ENCODE results near the gene THRAP3.

THRAP3 gene

DNA sequence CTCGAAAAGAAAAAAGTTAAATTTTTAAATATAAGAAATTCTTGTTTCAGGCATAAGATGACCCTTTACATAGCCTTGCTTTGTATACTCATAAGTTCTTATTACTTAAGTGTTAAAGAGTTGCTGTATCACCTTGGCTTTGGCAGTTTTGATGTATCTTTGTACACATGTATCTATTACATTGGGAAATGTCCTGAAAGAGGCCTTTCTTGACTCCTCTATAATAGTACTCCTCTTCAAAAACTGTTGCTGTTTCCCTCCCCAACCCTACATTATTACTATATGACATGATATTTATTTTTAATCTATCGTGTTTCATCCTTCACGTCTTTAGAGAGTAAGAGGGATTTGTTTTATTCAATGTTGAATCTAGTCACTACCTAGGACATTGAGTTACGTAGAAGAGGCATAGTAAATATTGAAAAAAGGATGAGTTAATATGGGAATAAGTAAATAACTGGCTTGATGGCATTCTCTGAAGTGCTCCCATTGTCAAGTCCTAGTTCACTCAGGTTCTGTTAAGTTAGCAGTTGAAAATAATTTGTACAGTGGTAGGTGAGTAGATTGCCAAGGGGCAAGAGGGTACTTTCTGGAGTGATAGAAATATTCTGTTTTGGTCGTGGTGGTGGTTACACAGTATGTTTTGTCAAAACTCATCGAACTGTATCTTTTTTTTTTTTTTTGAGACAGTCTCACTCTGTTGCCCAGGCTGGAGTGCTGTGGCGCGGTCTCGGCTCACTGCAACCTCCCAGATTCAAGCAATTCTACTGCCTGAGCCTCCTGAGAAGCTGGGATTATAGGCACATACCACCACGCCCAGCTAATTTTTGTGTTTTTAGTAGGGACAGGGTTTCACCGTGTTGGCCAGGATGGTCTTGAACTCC lies 8.2 kb downstream of the THRAP3 start:
- Histone ChIP-seq H3K27me3 (replicated peaks in 2 of 5; ENCODE audit: control insufficient read depth in 4 of 5, insufficient read depth in 5 of 5, low read length in 4 of 5) (no peaks in the 10 kb centered on the region), H3K36me3 (ENCODE audit: control insufficient read depth in 4 of 4, insufficient read depth in 4 of 4, low read length in 3 of 4) (peaks cover 3 to 40% (median 24%) of the 10 kb centered on the region in 4 experiments), H3K9me3 (ENCODE audit: control extremely low read depth in 1 of 5, control insufficient read depth in 4 of 5, insufficient read depth in 2 of 5, low read depth in 1 of 5, low read length in 4 of 5) (no peaks in the 10 kb centered on the region), H3K4me1 (ENCODE audit: control extremely low read depth in 1 of 4, control insufficient read depth in 4 of 4, insufficient read depth in 4 of 4, low read length in 3 of 4) (peaks cover 0 to 3% (median 0%) of the 10 kb centered on the region in 4 experiments), H3K4me3 (ENCODE audit: control insufficient read depth in 1 of 7, extremely low read depth in 1 of 7, insufficient read depth in 4 of 7, low read depth in 2 of 7, low read length in 6 of 7) (no peak overlapping the region), H3K27ac (ENCODE audit: insufficient read depth in 1 of 2, low read depth in 1 of 2, low read length in 2 of 2, poor library complexity in 1 of 2, severe bottlenecking in 2 of 2) (peak overlapping the region in 1 of 2 experiments; percentile 22)
- ChIA-PET POLR2A (no interaction called here), CTCF (no interaction called here)
- WGBS (ENCODE audit: insufficient coverage), result 100% methylated on average over 3 of the region's 11 CpGs
- no peak for DNase-seq

DNA sequence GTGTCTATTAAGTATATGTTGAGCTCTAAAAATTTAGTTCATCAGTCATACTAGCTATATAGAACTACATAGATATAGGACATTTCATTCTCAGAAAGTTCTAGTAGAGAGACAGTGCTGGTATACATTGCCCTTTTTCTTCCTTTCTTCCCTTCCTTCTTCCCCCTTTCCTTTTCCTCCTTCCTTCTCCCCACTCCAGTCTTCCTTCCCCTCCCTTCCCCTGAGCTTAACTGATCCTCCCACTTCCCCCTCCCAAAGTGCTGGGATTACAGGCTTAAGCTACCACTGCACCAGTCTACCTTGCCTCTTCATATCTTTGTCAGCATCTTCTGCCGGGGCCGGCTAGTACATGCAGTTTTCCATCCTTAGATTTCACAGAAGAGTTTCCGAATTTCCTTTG lies 12.1 kb downstream of the THRAP3 start:
- DNase-seq, result no peak
- Histone ChIP-seq H3K36me3 (ENCODE audit: control insufficient read depth in 4 of 4, insufficient read depth in 4 of 4, low read length in 3 of 4) (peaks cover 8 to 28% (median 21%) of the 10 kb centered on the region in 4 experiments), H3K4me3 (ENCODE audit: control insufficient read depth in 1 of 7, extremely low read depth in 1 of 7, insufficient read depth in 4 of 7, low read depth in 2 of 7, low read length in 6 of 7) (no peak overlapping the region), H3K27ac (ENCODE audit: insufficient read depth in 1 of 2, low read depth in 1 of 2, low read length in 2 of 2, poor library complexity in 1 of 2, severe bottlenecking in 2 of 2) (peak overlapping the region in 1 of 2 experiments; percentile 19), H3K9me3 (ENCODE audit: control extremely low read depth in 1 of 5, control insufficient read depth in 4 of 5, insufficient read depth in 2 of 5, low read depth in 1 of 5, low read length in 4 of 5) (no peaks in the 10 kb centered on the region), H3K27me3 (replicated peaks in 2 of 5; ENCODE audit: control insufficient read depth in 4 of 5, insufficient read depth in 5 of 5, low read length in 4 of 5) (no peaks in the 10 kb centered on the region), H3K4me1 (ENCODE audit: control extremely low read depth in 1 of 4, control insufficient read depth in 4 of 4, insufficient read depth in 4 of 4, low read length in 3 of 4) (no peaks in the 10 kb centered on the region)
- ChIA-PET CTCF (interaction anchor here (0.5 to 1.6 kb wide), 7 partner anchors 11 to 333 kb away, joined by 3 to 11 read pairs (median 4); no protein-coding TSS in a partner anchor), POLR2A (no interaction called here)
- WGBS (ENCODE audit: insufficient coverage), result 79% methylated on average over 2 of the region's 3 CpGs

GRCh38 chr1:36238433-36238832 lies 14.2 kb downstream of the THRAP3 start:
- CTCF ChIA-PET, result interaction anchor here (0.8 to 1.4 kb wide), 3 partner anchors 20 to 89 kb away, joined by 3 to 4 read pairs (median 4); partner anchors contain the start of gene TRAPPC3
- peaks cover 8 to 29% (median 20%) of the 10 kb centered on the region in 4 experiments for H3K36me3 ChIP-seq (ENCODE audit: control insufficient read depth in 4 of 4, insufficient read depth in 4 of 4, low read length in 3 of 4)

GRCh38 chr1:36239941-36240637 lies 15.8 kb downstream of the THRAP3 start:
- ChIA-PET POLR2A (interaction anchor here (0.6 kb wide), 2 partner anchors 15 to 16 kb away, joined by 3 to 4 read pairs; partner anchors contain the start of gene THRAP3), CTCF (interaction anchor here (1.1 to 1.2 kb wide), 2 partner anchors 11 kb away, joined by 3 read pairs; no protein-coding TSS in a partner anchor)
- H3K36me3 ChIP-seq (ENCODE audit: control insufficient read depth in 4 of 4, insufficient read depth in 4 of 4, low read length in 3 of 4), result peaks cover 8 to 29% (median 17%) of the 10 kb centered on the region in 4 experiments
- WGBS (ENCODE audit: insufficient coverage), result 67% methylated on average over 2 of the region's 4 CpGs
- peak overlapping the region in 1 of 2 experiments; percentile 12 for H3K27ac ChIP-seq (ENCODE audit: insufficient read depth in 1 of 2, low read depth in 1 of 2, low read length in 2 of 2, poor library complexity in 1 of 2, severe bottlenecking in 2 of 2)
- H3K9me3 ChIP-seq (ENCODE audit: control extremely low read depth in 1 of 5, control insufficient read depth in 4 of 5, insufficient read depth in 2 of 5, low read depth in 1 of 5, low read length in 4 of 5), result no peaks in the 10 kb centered on the region
- H3K27me3 ChIP-seq (replicated peaks in 2 of 5; ENCODE audit: control insufficient read depth in 4 of 5, insufficient read depth in 5 of 5, low read length in 4 of 5), result no peaks in the 10 kb centered on the region
- DNase-seq, result no peak
- H3K4me1 ChIP-seq (ENCODE audit: control extremely low read depth in 1 of 4, control insufficient read depth in 4 of 4, insufficient read depth in 4 of 4, low read length in 3 of 4), result no peaks in the 10 kb centered on the region
- no peak overlapping the region for H3K4me3 ChIP-seq (ENCODE audit: control insufficient read depth in 1 of 7, extremely low read depth in 1 of 7, insufficient read depth in 4 of 7, low read depth in 2 of 7, low read length in 6 of 7)

More at GRCh38 chr1:36238433-36238832, 14.2 kb downstream of the THRAP3 start:
- 93% methylated on average over 2 of the region's 2 CpGs for WGBS (ENCODE audit: insufficient coverage)
- Histone ChIP-seq H3K4me3 (ENCODE audit: control insufficient read depth in 1 of 7, extremely low read depth in 1 of 7, insufficient read depth in 4 of 7, low read depth in 2 of 7, low read length in 6 of 7) (no peak overlapping the region), H3K9me3 (ENCODE audit: control extremely low read depth in 1 of 5, control insufficient read depth in 4 of 5, insufficient read depth in 2 of 5, low read depth in 1 of 5, low read length in 4 of 5) (no peaks in the 10 kb centered on the region), H3K27ac (ENCODE audit: insufficient read depth in 1 of 2, low read depth in 1 of 2, low read length in 2 of 2, poor library complexity in 1 of 2, severe bottlenecking in 2 of 2) (no peak overlapping the region), H3K4me1 (ENCODE audit: control extremely low read depth in 1 of 4, control insufficient read depth in 4 of 4, insufficient read depth in 4 of 4, low read length in 3 of 4) (no peaks in the 10 kb centered on the region), H3K27me3 (replicated peaks in 2 of 5; ENCODE audit: control insufficient read depth in 4 of 5, insufficient read depth in 5 of 5, low read length in 4 of 5) (no peaks in the 10 kb centered on the region)
- DNase-seq, result no peak
- POLR2A ChIA-PET, result interaction anchor here (1.2 kb wide), 1 partner anchor 15 kb away, joined by 4 read pairs; the partner anchor contains the start of gene THRAP3

GRCh38 chr1:36247538-36247937 lies 23.3 kb downstream of the THRAP3 start:
- WGBS (ENCODE audit: insufficient coverage), result 80% methylated on average over 1 of the region's 3 CpGs

GRCh38 chr1:36248250-36248894 lies 24.1 kb downstream of the THRAP3 start:
- Histone ChIP-seq H3K4me3 (ENCODE audit: control insufficient read depth in 1 of 7, extremely low read depth in 1 of 7, insufficient read depth in 4 of 7, low read depth in 2 of 7, low read length in 6 of 7) (no peak overlapping the region), H3K27me3 (replicated peaks in 2 of 5; ENCODE audit: control insufficient read depth in 4 of 5, insufficient read depth in 5 of 5, low read length in 4 of 5) (no peaks in the 10 kb centered on the region), H3K36me3 (ENCODE audit: control insufficient read depth in 4 of 4, insufficient read depth in 4 of 4, low read length in 3 of 4) (peaks cover 2 to 24% (median 5%) of the 10 kb centered on the region in 4 experiments), H3K9me3 (ENCODE audit: control extremely low read depth in 1 of 5, control insufficient read depth in 4 of 5, insufficient read depth in 2 of 5, low read depth in 1 of 5, low read length in 4 of 5) (no peaks in the 10 kb centered on the region), H3K4me1 (ENCODE audit: control extremely low read depth in 1 of 4, control insufficient read depth in 4 of 4, insufficient read depth in 4 of 4, low read length in 3 of 4) (peaks cover 0 to 3% (median 0%) of the 10 kb centered on the region in 4 experiments), H3K27ac (ENCODE audit: insufficient read depth in 1 of 2, low read depth in 1 of 2, low read length in 2 of 2, poor library complexity in 1 of 2, severe bottlenecking in 2 of 2) (peak overlapping the region in 1 of 2 experiments; percentile 18)
- POLR2A ChIA-PET, result interaction anchor here (0.7 kb wide), 1 partner anchor 98 kb away, joined by 3 read pairs; no protein-coding TSS in a partner anchor
- 33% methylated on average over 2 of the region's 4 CpGs for WGBS (ENCODE audit: insufficient coverage)
- CTCF ChIA-PET, result interaction anchor here (1.1 to 1.2 kb wide), 2 partner anchors 10 to 14 kb away, joined by 3 read pairs; no protein-coding TSS in a partner anchor
- DNase-seq, result peak; percentile 16 to 68 (median 60)

More at GRCh38 chr1:36247538-36247937, 23.3 kb downstream of the THRAP3 start:
- H3K9me3 ChIP-seq (ENCODE audit: control extremely low read depth in 1 of 5, control insufficient read depth in 4 of 5, insufficient read depth in 2 of 5, low read depth in 1 of 5, low read length in 4 of 5), result no peaks in the 10 kb centered on the region
- DNase-seq, result no peak
- H3K4me1 ChIP-seq (ENCODE audit: control extremely low read depth in 1 of 4, control insufficient read depth in 4 of 4, insufficient read depth in 4 of 4, low read length in 3 of 4), result peaks cover 0 to 3% (median 0%) of the 10 kb centered on the region in 4 experiments
- H3K27me3 ChIP-seq (replicated peaks in 2 of 5; ENCODE audit: control insufficient read depth in 4 of 5, insufficient read depth in 5 of 5, low read length in 4 of 5), result no peaks in the 10 kb centered on the region
- ChIA-PET POLR2A (no interaction called here), CTCF (interaction anchor here (0.6 to 3.1 kb wide), 4 partner anchors 11 to 33 kb away, joined by 3 to 10 read pairs (median 3); partner anchors contain the start of gene THRAP3)
- H3K27ac ChIP-seq (ENCODE audit: insufficient read depth in 1 of 2, low read depth in 1 of 2, low read length in 2 of 2, poor library complexity in 1 of 2, severe bottlenecking in 2 of 2), result peak overlapping the region in 1 of 2 experiments; percentile 18
- no peak overlapping the region for H3K4me3 ChIP-seq (ENCODE audit: control insufficient read depth in 1 of 7, extremely low read depth in 1 of 7, insufficient read depth in 4 of 7, low read depth in 2 of 7, low read length in 6 of 7)
- peaks cover 2 to 26% (median 5%) of the 10 kb centered on the region in 4 experiments for H3K36me3 ChIP-seq (ENCODE audit: control insufficient read depth in 4 of 4, insufficient read depth in 4 of 4, low read length in 3 of 4)
